CD4-positive, alpha-beta T cell (primary cell): ENCODE data around the gene MXI1. TPM values are rescaled to one million over a fixed set of nuclear protein-coding genes. Genes with fewer than 3 reads are reported as not detected.

ENCODE experiments used
- ATAC-seq: fragments of 200-7000 bp; cut with Tn5 transposase; one replicate; pipeline ENCODE4 v1.10.0; 2022; ENCODE audit warnings: mild to moderate bottlenecking; ENCODE audit not compliant: poor library complexity
- CTCF ChIA-PET: fragments of 350-600 bp; sonication (Branson Sonifier 250); formaldehyde crosslinking; loops from one replicate; lab custom pipeline; 2021; ENCODE audit warnings: antibody characterized with exemption, inconsistent platforms; lab: Charles Lee
- POLR2A ChIA-PET: fragments of 350-600 bp; sonication (Branson Sonifier 250); formaldehyde crosslinking; loops from one replicate; lab custom pipeline; 2021; ENCODE audit warnings: antibody characterized with exemption, inconsistent platforms; lab: Charles Lee
- DNase-seq, 14 experiments: peaks; one replicate each; pipeline ENCODE4 v3.0.0-alpha.2; 2013 to 2020; ENCODE audit warnings: mixed read lengths in 2 of 14
- H3K27ac ChIP-seq, 2 donors: one replicate each; pipeline versions ENCODE4 v1.5.1 to v1.7.0; 2013; ENCODE audit warnings: low read length in 2 of 2, low read depth in 1 of 2, mild to moderate bottlenecking in 1 of 2
- H3K27me3 ChIP-seq, 2 experiments: 1 replicate in 1 of 2; 2 replicates in 1 of 2; pipeline versions ENCODE4 v1.6.1 to v1.7.0; 2013; ENCODE audit warnings: low read length in 2 of 2, control low read depth in 1 of 2, mild to moderate bottlenecking in 1 of 2, moderate library complexity in 1 of 2; ENCODE audit not compliant: insufficient read depth in 2 of 2, control insufficient read depth in 1 of 2
- H3K36me3 ChIP-seq: one replicate; pipeline ENCODE4 v1.6.1; 2013; ENCODE audit warnings: low read length, control low read depth; ENCODE audit not compliant: insufficient read depth
- H3K4me1 ChIP-seq: one replicate; pipeline ENCODE4 v1.6.1; 2013; ENCODE audit warnings: low read length, control low read depth; ENCODE audit not compliant: insufficient read depth
- H3K4me3 ChIP-seq: one replicate; pipeline ENCODE4 v1.5.1; 2013; ENCODE audit warnings: mild to moderate bottlenecking, low read length, moderate library complexity
- H3K9me3 ChIP-seq, 2 experiments: 1 replicate in 1 of 2; 2 replicates in 1 of 2; pipeline versions ENCODE4 v1.6.1 to v1.7.0; 2013; ENCODE audit warnings: low read length in 2 of 2, mild to moderate bottlenecking in 2 of 2, control low read depth in 1 of 2, moderate library complexity in 1 of 2; ENCODE audit not compliant: control insufficient read depth in 1 of 2, insufficient read depth in 1 of 2
- H3K27ac Mint-ChIP-seq: one replicate; pipeline ENCODE4 v1.8.0; 2020; ENCODE audit warnings: mixed read lengths
- H3K27me3 Mint-ChIP-seq: one replicate; pipeline ENCODE4 v1.8.0; 2021; ENCODE audit warnings: mixed read lengths
- H3K36me3 Mint-ChIP-seq: one replicate; pipeline ENCODE4 v1.8.0; 2021; ENCODE audit warnings: low read depth, mixed read lengths
- H3K4me1 Mint-ChIP-seq: one replicate; pipeline ENCODE4 v1.8.0; 2021; ENCODE audit warnings: low read depth, mixed read lengths
- H3K4me3 Mint-ChIP-seq: one replicate; pipeline ENCODE4 v1.8.0; 2020; ENCODE audit warnings: mild to moderate bottlenecking, mixed read lengths
- H3K9me3 Mint-ChIP-seq: one replicate; pipeline ENCODE4 v1.8.0; 2020; ENCODE audit warnings: mixed read lengths
- CTCF ChIP-seq: fragments of 200-600 bp; IDR thresholded peaks from one replicate; pipeline ENCODE4 v1.8.0; 2022; ENCODE audit warnings: antibody characterized with exemption, mild to moderate bottlenecking
- intact Hi-C, 2 experiments: fragments of 100-400 bp; cut with DNase I in 1 of 2; cut with micrococcal nuclease in 1 of 2; formaldehyde crosslinking; loops; one replicate each; pipeline versions ENCODE4 v1.15.1 to v1.9.0; 2023 to 2025; cut with DNase I, micrococcal nuclease
- total RNA-seq, 174 experiments: library from RNA in 2 of 174; stranded (reverse) in 2 of 174; gene quantifications; one replicate each; pipeline ENCODE4 v1.2.3 and lab custom pipeline; 2021 to 2026

MXI1 gene
- total RNA-seq, 2 experiments from 2014 or later: 74.3 to 84.3 TPM

GRCh38 chr10:110265573-110266193 lies 58.3 kb downstream of the MXI1 start:
- H3K27me3 ChIP-seq: no peaks in the 10 kb centered on the region
- intact Hi-C loops: no loop called here
- H3K4me1 ChIP-seq: peaks cover 2% of the 10 kb centered on the region
- no peak for TF ChIP-seq CTCF
- Mint-ChIP-seq H3K4me1 (peaks cover 37% of the 10 kb centered on the region), H3K36me3 (peaks cover 4% of the 10 kb centered on the region), H3K4me3 (no peak overlapping the region), H3K27me3 (no peaks in the 10 kb centered on the region), H3K9me3 (no peaks in the 10 kb centered on the region), H3K27ac (peak overlapping the region; percentile 12)
- ATAC-seq: no peak
- no peak for DNase-seq
- POLR2A ChIA-PET: no interaction called here
- H3K36me3 ChIP-seq: no peaks in the 10 kb centered on the region
- no peaks in the 10 kb centered on the region for H3K9me3 ChIP-seq
- no peak overlapping the region for H3K27ac ChIP-seq
- CTCF ChIA-PET: interaction anchor here (1.0 kb wide), 1 partner anchor 13 kb away, joined by 4 read pairs; no protein-coding TSS in a partner anchor
- H3K4me3 ChIP-seq: no peak overlapping the region

GRCh38 chr10:110267276-110267675 lies 59.9 kb downstream of the MXI1 start:
- H3K4me3 ChIP-seq: no peak overlapping the region
- peaks cover 2% of the 10 kb centered on the region for H3K4me1 ChIP-seq
- no peak overlapping the region for H3K27ac Mint-ChIP-seq
- intact Hi-C loops: no loop called here
- POLR2A ChIA-PET: interaction anchor here (1.0 kb wide), 1 partner anchor 57 kb away, joined by 4 read pairs; no protein-coding TSS in a partner anchor
- H3K27me3 Mint-ChIP-seq: no peaks in the 10 kb centered on the region
- no peaks in the 10 kb centered on the region for H3K27me3 ChIP-seq
- no peak overlapping the region for H3K4me3 Mint-ChIP-seq
- no peak overlapping the region for H3K27ac ChIP-seq
- H3K36me3 ChIP-seq: no peaks in the 10 kb centered on the region
- no peak for TF ChIP-seq CTCF
- CTCF ChIA-PET: no interaction called here
- H3K36me3 Mint-ChIP-seq: no peaks in the 10 kb centered on the region
- H3K9me3 Mint-ChIP-seq: no peaks in the 10 kb centered on the region
- ATAC-seq (no peak), DNase-seq (no peak)
- H3K4me1 Mint-ChIP-seq: peaks cover 42% of the 10 kb centered on the region
- H3K9me3 ChIP-seq: no peaks in the 10 kb centered on the region

GRCh38 chr10:110268442-110268841 lies 61.0 kb downstream of the MXI1 start:
- Mint-ChIP-seq H3K9me3 (no peaks in the 10 kb centered on the region), H3K36me3 (no peaks in the 10 kb centered on the region), H3K27ac (peak overlapping the region; percentile 48), H3K4me1 (peaks cover 45% of the 10 kb centered on the region), H3K27me3 (no peaks in the 10 kb centered on the region), H3K4me3 (no peak overlapping the region)
- no peak for ATAC-seq
- Histone ChIP-seq H3K36me3 (no peaks in the 10 kb centered on the region), H3K27me3 (no peaks in the 10 kb centered on the region), H3K4me3 (no peak overlapping the region), H3K9me3 (no peaks in the 10 kb centered on the region), H3K4me1 (peaks cover 7% of the 10 kb centered on the region), H3K27ac (no peak overlapping the region)
- CTCF ChIA-PET: no interaction called here
- DNase-seq: no peak
- intact Hi-C loops: no loop called here
- POLR2A ChIA-PET: no interaction called here
- no peak for TF ChIP-seq CTCF
